Retina (tissue), 1 donor: ENCODE data around the gene MAGI2.
A peak's percentile ranks its signal among the peaks of the same experiment; 100 is the strongest.

Experiments
- DNase-seq: peaks from one replicate; pipeline ENCODE4 v3.0.0-alpha.2; 2016

MAGI2 gene

GRCh38 chr7:78191475-78192079, 1261.9 kb downstream of the MAGI2 start:
- DNase-seq: no peak

GRCh38 chr7:78189762-78190161, 1263.7 kb downstream of the MAGI2 start:
- DNase-seq: no peak

GRCh38 chr7:78185149-78185745, 1268.2 kb downstream of the MAGI2 start:
- no peak for DNase-seq

- no peak for DNase-seq
Measured at GRCh38 chr7:78184299-78184698, 1269.2 kb downstream of the MAGI2 start.

- no peak for DNase-seq
Measured at GRCh38 chr7:78179827-78180477, 1273.5 kb downstream of the MAGI2 start.

- DNase-seq: no peak
Measured at GRCh38 chr7:78179211-78179610, 1274.3 kb downstream of the MAGI2 start.

- DNase-seq: no peak
Measured at GRCh38 chr7:78178319-78178718, 1275.1 kb downstream of the MAGI2 start.

- no peak for DNase-seq
Measured at GRCh38 chr7:78176171-78176570, 1277.3 kb downstream of the MAGI2 start.

- DNase-seq: no peak
Measured at GRCh38 chr7:78175330-78176100, 1278.0 kb downstream of the MAGI2 start.

GRCh38 chr7:78173666-78174065, 1279.8 kb downstream of the MAGI2 start:
- no peak for DNase-seq

GRCh38 chr7:78172933-78173591, 1280.4 kb downstream of the MAGI2 start:
- DNase-seq: no peak

GRCh38 chr7:78172267-78172757, 1281.2 kb downstream of the MAGI2 start:
- DNase-seq: peak; percentile 20

- DNase-seq: no peak
Measured at GRCh38 chr7:78171398-78171797, 1282.1 kb downstream of the MAGI2 start.

- DNase-seq: no peak
Measured at GRCh38 chr7:78170815-78171214, 1282.7 kb downstream of the MAGI2 start.

GRCh38 chr7:78169992-78170391, 1283.5 kb downstream of the MAGI2 start:
- no peak for DNase-seq

GRCh38 chr7:78168865-78169264, 1284.6 kb downstream of the MAGI2 start:
- no peak for DNase-seq

- peak; percentile 45 for DNase-seq
Measured at GRCh38 chr7:78167860-78168259, 1285.6 kb downstream of the MAGI2 start.

GRCh38 chr7:78165854-78166253, 1287.6 kb downstream of the MAGI2 start:
- no peak for DNase-seq

GRCh38 chr7:78165454-78165853, 1288.0 kb downstream of the MAGI2 start:
- no peak for DNase-seq

GRCh38 chr7:78164459-78164858, 1289.0 kb downstream of the MAGI2 start:
- DNase-seq: no peak

GRCh38 chr7:78161781-78162180, 1291.7 kb downstream of the MAGI2 start:
- no peak for DNase-seq

GRCh38 chr7:78159545-78159944, 1293.9 kb downstream of the MAGI2 start:
- no peak for DNase-seq

GRCh38 chr7:78153285-78153684, 1300.2 kb downstream of the MAGI2 start:
- no peak for DNase-seq
